NT2/D1 (cell line): ENCODE data around the gene SEMA3F.

Source experiments
- DNase-seq: peaks from one replicate; pipeline ENCODE4 v3.0.0-alpha.2; 2011; ENCODE audit warnings: low read depth, low spot score
- H3K27me3 ChIP-seq: 2 replicates; pipeline ENCODE4 v1.6.0; 2011; ENCODE audit warnings: mild to moderate bottlenecking; ENCODE audit not compliant: insufficient read length, insufficient read depth
- H3K36me3 ChIP-seq: 2 replicates; pipeline ENCODE4 v1.6.1; 2011; ENCODE audit warnings: mild to moderate bottlenecking, low read length, mixed read lengths; ENCODE audit not compliant: insufficient read depth, insufficient read length
- H3K4me1 ChIP-seq: 2 replicates; pipeline ENCODE4 v1.5.1; 2011; ENCODE audit not compliant: insufficient read depth, insufficient read length
- H3K4me3 ChIP-seq: 2 replicates; pipeline ENCODE4 v1.5.1; 2011; ENCODE audit warnings: low read depth; ENCODE audit not compliant: insufficient read length
- H3K9ac ChIP-seq: 2 replicates; pipeline ENCODE4 v1.6.0; 2011; ENCODE audit warnings: low read depth; ENCODE audit not compliant: insufficient read length
- H3K9me3 ChIP-seq: 2 replicates; pipeline ENCODE4 v1.5.1; 2011; ENCODE audit warnings: mild to moderate bottlenecking, low read length; ENCODE audit not compliant: insufficient read depth
- SUZ12 ChIP-seq: IDR thresholded peaks from 2 replicates; pipeline ENCODE4 v1.6.1; 2011; ENCODE audit not compliant: insufficient read length, insufficient read depth; ENCODE audit errors: extremely low read depth
- YY1 ChIP-seq: IDR thresholded peaks from 2 replicates; pipeline ENCODE4 v1.6.1; 2011; ENCODE audit not compliant: insufficient read length, insufficient read depth
- ZNF274 ChIP-seq: IDR thresholded peaks from 2 replicates; pipeline ENCODE4 v1.6.1; 2011; ENCODE audit warnings: mild to moderate bottlenecking, low read depth, low read length

SEMA3F gene

DNA sequence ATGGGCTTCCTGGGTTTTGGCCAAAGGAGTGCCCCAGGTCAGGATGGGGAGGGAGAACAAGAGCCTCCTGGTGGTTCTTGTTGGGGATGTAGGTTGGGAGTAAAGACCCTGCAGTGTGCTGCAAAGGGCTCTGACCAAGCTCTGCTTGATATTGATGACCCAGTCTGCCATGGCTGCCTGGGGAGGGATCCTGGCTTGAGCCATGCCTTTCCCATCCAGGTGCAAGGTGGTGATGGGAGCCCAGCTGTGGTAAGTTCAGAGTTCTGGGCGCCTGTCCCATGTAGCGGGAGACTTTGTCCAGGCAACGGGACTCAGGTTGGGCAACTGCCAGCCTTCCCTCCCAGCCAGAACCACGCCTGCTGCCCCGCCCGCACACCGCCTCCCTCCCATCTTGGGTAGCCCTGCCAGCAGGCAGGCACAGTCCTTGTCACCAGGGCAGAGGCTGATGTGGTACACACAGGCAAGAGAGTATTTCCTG, 83.5 kb downstream of the SEMA3F start:
- H3K4me1 ChIP-seq, result peaks cover 57% of the 10 kb centered on the region
- H3K27me3 ChIP-seq, result no peaks in the 10 kb centered on the region
- no peak for TF ChIP-seq ZNF274
- no peak for TF ChIP-seq SUZ12
- no peak for TF ChIP-seq YY1
- no peak for DNase-seq
- peak overlapping the region; percentile 53 for H3K9ac ChIP-seq
- H3K9me3 ChIP-seq, result no peaks in the 10 kb centered on the region
- no peak overlapping the region for H3K4me3 ChIP-seq
- H3K36me3 ChIP-seq, result peaks cover 47% of the 10 kb centered on the region
